ENCODE measurements around the gene SBNO2. TPM values are rescaled to one million over a fixed set of nuclear protein-coding genes. Genes with fewer than 3 reads are reported as not detected.

SBNO2 gene
- total and polyA plus RNA-seq, 2 donors (not counting 1 experiment from before 2014, with no cell fraction given): 42.8 to 83.3 TPM

DNA sequence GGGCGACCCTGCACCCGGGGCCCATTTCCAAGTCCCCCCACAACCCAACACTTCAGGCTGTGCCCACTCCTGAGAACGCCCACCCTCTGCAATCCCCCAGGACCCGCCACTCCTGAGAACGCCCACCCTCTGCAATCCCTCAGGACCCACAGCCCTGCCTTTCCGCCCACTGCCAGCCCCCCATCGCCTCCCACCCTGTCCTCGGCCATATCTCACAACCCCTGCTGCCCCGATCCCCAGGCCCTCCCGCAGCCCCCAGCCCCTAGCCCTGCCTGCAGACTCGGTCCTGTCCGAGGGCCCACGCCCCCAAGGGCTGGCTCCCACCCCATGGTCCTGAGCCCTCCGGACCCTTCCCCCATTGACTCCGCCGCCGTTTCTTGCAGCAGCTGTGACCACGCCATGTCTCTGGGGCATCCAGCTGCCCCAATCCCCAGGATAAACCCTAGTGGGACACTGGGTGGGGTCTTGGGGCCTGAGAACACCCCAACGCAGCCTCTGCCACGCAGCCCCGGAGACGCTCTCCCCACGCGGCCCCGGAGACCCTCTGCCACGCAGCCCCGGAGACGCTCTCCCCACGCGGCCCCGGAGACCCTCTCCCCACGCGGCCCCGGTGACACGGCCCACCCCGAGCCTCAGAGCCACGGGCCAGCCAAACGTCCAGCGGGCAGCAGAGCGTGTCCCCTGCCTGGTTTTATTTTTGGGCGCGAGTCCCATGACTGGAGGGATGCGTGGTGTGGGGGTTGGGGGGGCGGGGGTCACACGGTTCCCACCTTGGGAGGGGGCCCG is 17.0 kb downstream of the SBNO2 start:
- H3K4me3 Mint-ChIP-seq: no peak overlapping the region
- no peak overlapping the region for H3K9ac ChIP-seq (ENCODE audit: low read length)
- intact Hi-C loops (cut with micrococcal nuclease): no loop called here
- ChIA-PET POLR2A (no interaction called here), CTCF (no interaction called here)
- 97% methylated on average over 40 of the region's 46 CpGs for WGBS (ENCODE audit: insufficient coverage)
- H3K4me3 ChIP-seq (ENCODE audit: control extremely low read depth in 1 of 5, extremely low read depth in 1 of 5, insufficient read depth in 1 of 5, low read depth in 2 of 5, low read length in 4 of 5): no peak overlapping the region
- H3K79me2 ChIP-seq (ENCODE audit: control insufficient read depth, insufficient read depth, low read length): peaks cover 75% of the 10 kb centered on the region
- ATAC-seq (ENCODE audit: low read depth) (no peak), DNase-seq (no peak)
- TF ChIP-seq EZH2 (IDR thresholded peaks at IDR 0.05; ENCODE audit: borderline replicate concordance, insufficient read depth, low read depth, low read length, poor library complexity, severe bottlenecking): no peak
- no peaks in the 10 kb centered on the region for H3K9me3 Mint-ChIP-seq (ENCODE audit: insufficient read depth)
- no peak overlapping the region for H3K27ac ChIP-seq (ENCODE audit: low read length in 2 of 2)
- H3K27me3 ChIP-seq (replicated peaks in 1 of 4; ENCODE audit: control extremely low read depth in 1 of 4, control insufficient read depth in 3 of 4, insufficient read depth in 4 of 4, low read length in 3 of 4): no peaks in the 10 kb centered on the region
- H3K27me3 Mint-ChIP-seq: no peaks in the 10 kb centered on the region
- peaks cover 2% of the 10 kb centered on the region for H3K4me1 Mint-ChIP-seq
- no peak overlapping the region for H2AFZ ChIP-seq (ENCODE audit: insufficient read depth, low read depth, low read length, poor library complexity, severe bottlenecking)
- peaks cover 0 to 12% of the 10 kb centered on the region in 2 experiments for H3K36me3 ChIP-seq (replicated peaks in 1 of 2; ENCODE audit: control extremely low read depth in 1 of 2, control insufficient read depth in 1 of 2, extremely low read depth in 1 of 2, insufficient read depth in 2 of 2, low read length in 1 of 2)
- no peak overlapping the region for H3K4me2 ChIP-seq (replicated peaks; ENCODE audit: low read depth, low read length, poor library complexity, severe bottlenecking)
- H3K27ac Mint-ChIP-seq: no peak overlapping the region
- peaks cover 70% of the 10 kb centered on the region for H4K20me1 ChIP-seq (ENCODE audit: control insufficient read depth, insufficient read depth, low read length, poor library complexity, severe bottlenecking)
- H3K9me3 ChIP-seq (ENCODE audit: control extremely low read depth in 1 of 3, control insufficient read depth in 2 of 3, insufficient read depth in 1 of 3, low read length in 2 of 3): no peaks in the 10 kb centered on the region
- H3K4me1 ChIP-seq (ENCODE audit: control insufficient read depth in 2 of 2, insufficient read depth in 2 of 2, low read length in 2 of 2): no peaks in the 10 kb centered on the region

DNA sequence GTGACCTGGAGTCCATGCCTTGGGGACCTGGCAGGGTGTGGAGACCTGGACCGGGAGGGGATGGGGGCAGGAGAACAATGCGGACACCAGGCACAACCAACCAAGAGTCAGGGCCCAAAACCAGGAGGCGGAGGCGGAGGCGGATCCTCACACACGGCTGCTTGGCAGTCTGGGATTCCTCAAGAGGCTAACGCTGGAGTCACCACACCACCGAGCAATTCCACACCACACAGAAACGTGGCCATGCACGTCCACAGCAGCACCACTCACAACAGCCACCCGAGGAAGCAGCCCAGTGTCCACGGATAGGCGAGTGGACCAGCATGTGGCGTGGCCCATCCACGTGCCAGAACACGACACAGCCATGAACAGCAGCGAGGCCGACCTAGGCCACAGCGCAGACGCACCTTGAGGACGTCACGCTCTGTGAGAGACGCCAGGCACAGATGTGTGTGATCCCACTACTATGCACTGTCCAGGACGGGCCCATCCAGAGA is 17.7 kb downstream of the SBNO2 start:
- DNase-seq: no peak
- Histone ChIP-seq H3K9ac (ENCODE audit: low read length) (no peak overlapping the region), H4K20me1 (ENCODE audit: control insufficient read depth, insufficient read depth, low read length, poor library complexity, severe bottlenecking) (peaks cover 72% of the 10 kb centered on the region), H3K4me2 (replicated peaks; ENCODE audit: low read depth, low read length, poor library complexity, severe bottlenecking) (no peak overlapping the region), H3K4me3 (ENCODE audit: control extremely low read depth in 1 of 5, extremely low read depth in 1 of 5, insufficient read depth in 1 of 5, low read depth in 2 of 5, low read length in 4 of 5) (no peak overlapping the region), H3K36me3 (replicated peaks in 1 of 2; ENCODE audit: control extremely low read depth in 1 of 2, control insufficient read depth in 1 of 2, extremely low read depth in 1 of 2, insufficient read depth in 2 of 2, low read length in 1 of 2) (peaks cover 0 to 16% of the 10 kb centered on the region in 2 experiments), H3K9me3 (ENCODE audit: control extremely low read depth in 1 of 3, control insufficient read depth in 2 of 3, insufficient read depth in 1 of 3, low read length in 2 of 3) (no peaks in the 10 kb centered on the region), H3K4me1 (ENCODE audit: control insufficient read depth in 2 of 2, insufficient read depth in 2 of 2, low read length in 2 of 2) (no peaks in the 10 kb centered on the region), H3K79me2 (ENCODE audit: control insufficient read depth, insufficient read depth, low read length) (peaks cover 74% of the 10 kb centered on the region), H3K27ac (ENCODE audit: low read length in 2 of 2) (no peak overlapping the region), H3K27me3 (replicated peaks in 1 of 4; ENCODE audit: control extremely low read depth in 1 of 4, control insufficient read depth in 3 of 4, insufficient read depth in 4 of 4, low read length in 3 of 4) (no peaks in the 10 kb centered on the region), H2AFZ (ENCODE audit: insufficient read depth, low read depth, low read length, poor library complexity, severe bottlenecking) (no peak overlapping the region)
- Mint-ChIP-seq H3K9me3 (ENCODE audit: insufficient read depth) (no peaks in the 10 kb centered on the region), H3K4me3 (no peak overlapping the region), H3K27me3 (no peaks in the 10 kb centered on the region), H3K4me1 (no peaks in the 10 kb centered on the region), H3K27ac (no peak overlapping the region)
- no peak for ATAC-seq (ENCODE audit: low read depth)
- ChIA-PET POLR2A (no interaction called here), CTCF (interaction anchor here (1.0 kb wide), 1 partner anchor 43 kb away, joined by 3 read pairs; no protein-coding TSS in a partner anchor)
- TF ChIP-seq EZH2 (IDR thresholded peaks at IDR 0.05; ENCODE audit: borderline replicate concordance, insufficient read depth, low read depth, low read length, poor library complexity, severe bottlenecking): no peak
- TF ChIP-seq, protein P1, sequence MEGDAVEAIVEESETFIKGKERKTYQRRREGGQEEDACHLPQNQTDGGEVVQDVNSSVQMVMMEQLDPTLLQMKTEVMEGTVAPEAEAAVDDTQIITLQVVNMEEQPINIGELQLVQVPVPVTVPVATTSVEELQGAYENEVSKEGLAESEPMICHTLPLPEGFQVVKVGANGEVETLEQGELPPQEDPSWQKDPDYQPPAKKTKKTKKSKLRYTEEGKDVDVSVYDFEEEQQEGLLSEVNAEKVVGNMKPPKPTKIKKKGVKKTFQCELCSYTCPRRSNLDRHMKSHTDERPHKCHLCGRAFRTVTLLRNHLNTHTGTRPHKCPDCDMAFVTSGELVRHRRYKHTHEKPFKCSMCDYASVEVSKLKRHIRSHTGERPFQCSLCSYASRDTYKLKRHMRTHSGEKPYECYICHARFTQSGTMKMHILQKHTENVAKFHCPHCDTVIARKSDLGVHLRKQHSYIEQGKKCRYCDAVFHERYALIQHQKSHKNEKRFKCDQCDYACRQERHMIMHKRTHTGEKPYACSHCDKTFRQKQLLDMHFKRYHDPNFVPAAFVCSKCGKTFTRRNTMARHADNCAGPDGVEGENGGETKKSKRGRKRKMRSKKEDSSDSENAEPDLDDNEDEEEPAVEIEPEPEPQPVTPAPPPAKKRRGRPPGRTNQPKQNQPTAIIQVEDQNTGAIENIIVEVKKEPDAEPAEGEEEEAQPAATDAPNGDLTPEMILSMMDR (IDR thresholded peaks at IDR 0.05): no peak
- WGBS (ENCODE audit: insufficient coverage): 92% methylated on average over 24 of the region's 24 CpGs
- intact Hi-C loops (cut with micrococcal nuclease): no loop called here
